Body of pancreas (tissue), 4 donors: ENCODE measurements around the gene CMIP.

Experiments used
- CTCF ChIP-seq, 7 experiments: fragments of 450-650 bp in 4 of 7; fragments of 200-600 bp in 3 of 7; sonication (generic) in 3 of 7; IDR thresholded peaks; one replicate each; pipeline ENCODE4 v1.5.1; 2016 to 2019; ENCODE audit warnings: antibody characterized with exemption in 7 of 7
- POLR2A ChIP-seq, 3 donors: fragments of 450-650 bp; IDR thresholded peaks; one replicate each; pipeline ENCODE4 v1.6.1; 2016; ENCODE audit warnings: antibody characterized with exemption in 3 of 3, mild to moderate bottlenecking in 2 of 3

- no peak for TF ChIP-seq CTCF (IDR thresholded peaks at IDR 0.05)
- TF ChIP-seq POLR2A (IDR thresholded peaks at IDR 0.05): no peak
Measured at GRCh38 chr16:81572386-81573144, 128.0 kb downstream of the CMIP start.
